D721Med (cell line): ENCODE measurements around the gene RHBDD3.
"Not testable (repeated sequence)": the region's sequence is repeated elsewhere in the genome, so short reads cannot be mapped to it uniquely, and the experiment has no call there.

Experiments used
- DNase-seq: peaks from one replicate; pipeline ENCODE4 v3.0.0; 2011; ENCODE audit warnings: low spot score; ENCODE audit not compliant: insufficient read length
- FAIRE-seq: peaks from 2 replicates; lab custom pipeline; 2011; peaks lifted over from hg19 to GRCh38; lab: Jason Lieb, UNC
- TF ChIP-seq, protein P1 (sequence below): IDR thresholded peaks from 2 replicates; pipeline ENCODE4 v1.5.1; 2012; ENCODE audit warnings: mild to moderate bottlenecking, control low read depth; ENCODE audit not compliant: insufficient read depth; ENCODE audit errors: missing control alignments

Gene RHBDD3

DNA sequence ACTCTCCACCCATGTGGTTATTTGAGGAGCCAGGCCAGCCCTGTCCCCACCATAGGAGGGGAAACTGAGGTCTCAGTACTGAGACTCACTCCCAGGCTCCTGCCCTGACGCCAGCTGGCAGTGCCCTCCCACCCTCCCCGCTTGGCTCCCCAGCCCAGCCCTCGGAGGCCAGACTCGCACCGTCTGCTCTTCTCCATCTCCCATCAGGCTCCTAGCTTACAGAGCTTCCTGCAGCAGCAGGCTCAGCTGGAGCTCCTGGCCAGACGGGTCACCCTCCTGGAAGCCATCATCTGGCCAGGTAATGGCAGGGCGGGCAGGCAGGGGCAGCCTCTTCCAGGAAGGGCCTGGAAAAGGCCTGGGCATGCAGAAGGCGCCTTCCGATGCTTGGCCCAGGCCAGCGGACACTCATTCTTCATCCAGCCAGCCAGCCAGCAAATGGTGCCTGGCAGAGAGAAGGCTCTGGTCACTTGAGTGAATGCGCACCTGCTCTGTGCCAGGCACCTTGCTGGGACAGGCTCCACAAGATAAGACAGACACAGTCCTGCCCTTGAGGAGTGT, 12.6 kb downstream of the RHBDD3 start:
- DNase-seq (no peak), FAIRE-seq (no peak)
- TF ChIP-seq, protein P1, sequence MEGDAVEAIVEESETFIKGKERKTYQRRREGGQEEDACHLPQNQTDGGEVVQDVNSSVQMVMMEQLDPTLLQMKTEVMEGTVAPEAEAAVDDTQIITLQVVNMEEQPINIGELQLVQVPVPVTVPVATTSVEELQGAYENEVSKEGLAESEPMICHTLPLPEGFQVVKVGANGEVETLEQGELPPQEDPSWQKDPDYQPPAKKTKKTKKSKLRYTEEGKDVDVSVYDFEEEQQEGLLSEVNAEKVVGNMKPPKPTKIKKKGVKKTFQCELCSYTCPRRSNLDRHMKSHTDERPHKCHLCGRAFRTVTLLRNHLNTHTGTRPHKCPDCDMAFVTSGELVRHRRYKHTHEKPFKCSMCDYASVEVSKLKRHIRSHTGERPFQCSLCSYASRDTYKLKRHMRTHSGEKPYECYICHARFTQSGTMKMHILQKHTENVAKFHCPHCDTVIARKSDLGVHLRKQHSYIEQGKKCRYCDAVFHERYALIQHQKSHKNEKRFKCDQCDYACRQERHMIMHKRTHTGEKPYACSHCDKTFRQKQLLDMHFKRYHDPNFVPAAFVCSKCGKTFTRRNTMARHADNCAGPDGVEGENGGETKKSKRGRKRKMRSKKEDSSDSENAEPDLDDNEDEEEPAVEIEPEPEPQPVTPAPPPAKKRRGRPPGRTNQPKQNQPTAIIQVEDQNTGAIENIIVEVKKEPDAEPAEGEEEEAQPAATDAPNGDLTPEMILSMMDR: no peak

- no peak for DNase-seq
- FAIRE-seq: no peak
Measured at GRCh38 chr22:29254286-29254660, 13.5 kb downstream of the RHBDD3 start.

GRCh38 chr22:29253561-29254285, 14.1 kb downstream of the RHBDD3 start:
- DNase-seq (no peak), FAIRE-seq (no peak)
- TF ChIP-seq, protein P1: no peak

More at GRCh38 chr22:29254286-29254660, 13.5 kb downstream of the RHBDD3 start:
- TF ChIP-seq, protein P1: no peak

- DNase-seq: no peak
- TF ChIP-seq, protein P1: no peak
- FAIRE-seq: no peak
Measured at GRCh38 chr22:29251981-29252911, 15.5 kb downstream of the RHBDD3 start.

DNA sequence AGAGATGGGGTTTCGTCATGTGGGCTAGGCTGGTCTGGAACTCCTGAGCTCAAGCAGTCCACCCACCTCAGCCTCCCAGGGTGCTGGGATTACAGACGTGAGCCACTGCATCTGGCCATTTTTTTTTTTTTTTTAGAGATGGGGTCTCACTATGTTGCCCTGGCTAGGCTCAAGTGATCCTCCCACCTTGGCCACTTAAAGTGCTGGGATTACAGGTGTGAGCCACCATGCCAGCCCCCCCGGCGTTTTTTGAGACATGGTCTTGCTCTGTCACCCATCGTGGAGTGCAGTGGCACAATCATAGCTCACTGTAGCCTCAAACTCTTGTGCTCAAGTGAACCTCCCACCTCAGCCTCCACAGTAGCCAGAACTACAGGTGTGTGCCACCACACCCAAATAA, 16.5 kb downstream of the RHBDD3 start:
- no peak for DNase-seq
- no peak for FAIRE-seq
- TF ChIP-seq, protein P1: no peak

- FAIRE-seq, DNase-seq: not testable (repeated sequence)
Measured at GRCh38 chr22:29247891-29248290, 19.9 kb downstream of the RHBDD3 start.

- TF ChIP-seq, protein P1: peak; percentile 96
- FAIRE-seq (no peak), DNase-seq (no peak)
Measured at GRCh38 chr22:29245626-29246385, 22.0 kb downstream of the RHBDD3 start.
